Uterus (tissue), 4 donors: ENCODE measurements around the gene ERF. TPM values are rescaled to one million over a fixed set of nuclear protein-coding genes. Genes with fewer than 3 reads are reported as not detected.
A peak's percentile ranks its signal among the peaks of the same experiment; 100 is the strongest.

ENCODE experiments used
- DNase-seq, 2 donors: peaks; one replicate each; pipeline ENCODE4 v3.0.0-alpha.2; 2019 to 2020
- H3K27ac ChIP-seq, 2 donors: fragments of 200-600 bp; sonication (generic); 1 replicate in 1 of 2; 2 replicates in 1 of 2; pipeline ENCODE4 v1.5.1; 2016 to 2018
- H3K27me3 ChIP-seq, 2 donors: fragments of 200-600 bp; sonication (generic); one replicate each; pipeline ENCODE4 v1.5.1; 2018 to 2019; ENCODE audit warnings: control low read depth in 1 of 2
- H3K36me3 ChIP-seq, 2 donors: fragments of 200-600 bp; sonication (generic); one replicate each; pipeline ENCODE4 v1.5.1; 2019; ENCODE audit warnings: control low read depth in 1 of 2
- H3K4me1 ChIP-seq, 2 donors: fragments of 200-600 bp; sonication (generic); one replicate each; pipeline ENCODE4 v1.5.1; 2018 to 2019; ENCODE audit warnings: control low read depth in 1 of 2
- H3K4me3 ChIP-seq, 2 donors: fragments of 200-600 bp; sonication (generic); 1 replicate in 1 of 2; 2 replicates in 1 of 2; pipeline ENCODE4 v1.5.1; 2018 to 2019; ENCODE audit warnings: mild to moderate bottlenecking in 1 of 2
- H3K9me3 ChIP-seq, 2 donors: fragments of 200-600 bp; sonication (generic); one replicate each; pipeline ENCODE4 v1.5.1; 2019; ENCODE audit warnings: control low read depth in 1 of 2
- CTCF ChIP-seq, 4 experiments: fragments of 200-600 bp in 2 of 4; fragments of 450-650 bp in 2 of 4; sonication (generic) in 2 of 4; IDR thresholded peaks; one replicate each; pipeline ENCODE4 v1.5.1; 2016 to 2019; ENCODE audit warnings: antibody characterized with exemption in 4 of 4, mild to moderate bottlenecking in 2 of 4, moderate library complexity in 1 of 4
- POLR2A ChIP-seq, 2 donors: fragments of 450-650 bp; IDR thresholded peaks; one replicate each; pipeline ENCODE4 v1.6.1; 2016; ENCODE audit warnings: antibody characterized with exemption in 2 of 2, mild to moderate bottlenecking in 1 of 2, moderate library complexity in 1 of 2
- intact Hi-C: fragments of 100-400 bp; cut with DNase I; formaldehyde crosslinking; loops from one replicate; pipeline ENCODE4 v1.15.1; 2023; ENCODE audit warnings: low total_unique reads
- total RNA-seq, 4 donors: library from RNA; depleted of rRNA in 3 of 4; stranded (reverse); fragments of >200 nt in 3 of 4; gene quantifications; one replicate each; pipeline versions ENCODE4 v1.1.0 to v1.2.4, GENCODE V29; 2014 to 2023
- donor health status: DM: yes; HTN: yes; CAD: no.

The ERF gene
- total RNA-seq, 4 donors from 2014 or later: 14.1 to 141 (median 42.9) TPM

GRCh38 chr19:42279155-42279901 is 24.4 kb upstream of the ERF start:
- no peak for DNase-seq
- intact Hi-C loops: no loop called here
- H3K4me1 ChIP-seq: peaks cover 6 to 43% of the 10 kb centered on the region in 2 donors

DNA sequence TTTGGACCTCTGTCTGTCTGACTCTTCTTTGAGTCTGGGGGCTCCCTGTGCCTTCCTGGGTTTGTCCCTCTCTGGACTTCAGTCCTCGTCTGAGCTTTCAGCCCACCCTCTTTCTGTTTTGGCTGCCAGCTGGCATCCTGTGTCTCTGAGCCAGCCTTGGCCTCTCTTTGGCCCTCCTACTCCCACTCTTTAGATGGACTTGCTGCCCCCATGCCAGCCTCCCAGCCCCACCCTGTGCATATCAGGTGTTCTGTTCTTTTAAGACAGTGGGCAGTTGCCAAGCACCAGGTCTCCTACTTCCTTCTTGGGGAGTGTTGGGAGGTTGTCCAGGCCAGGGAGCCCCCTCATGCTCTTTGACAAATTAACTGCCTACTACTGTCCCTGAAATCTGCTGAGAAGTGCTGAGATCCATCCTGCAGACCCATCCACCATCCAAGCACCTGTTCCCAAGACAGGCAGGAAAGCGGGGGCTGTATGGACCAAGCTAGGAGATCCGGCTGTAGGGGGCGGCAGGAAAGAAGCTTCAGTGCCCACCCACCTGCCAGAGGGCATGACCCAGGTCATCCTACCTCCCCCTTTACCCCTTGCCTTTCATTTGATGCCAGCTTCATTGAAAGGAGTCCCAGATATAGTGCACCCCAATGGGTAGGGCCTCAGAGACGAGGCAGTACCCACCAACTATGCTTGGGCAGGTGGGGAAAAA is 23.7 kb upstream of the ERF start:
- Histone ChIP-seq H3K27ac (peak overlapping the region; percentile 97), H3K4me3 (no peak overlapping the region), H3K27me3 (no peaks in the 10 kb centered on the region), H3K4me1 (peaks cover 6 to 43% of the 10 kb centered on the region in 2 donors), H3K36me3 (no peaks in the 10 kb centered on the region), H3K9me3 (no peaks in the 10 kb centered on the region)
- peak; percentile 35 to 41 for DNase-seq
- TF ChIP-seq CTCF (IDR thresholded peaks at IDR 0.05) (no peak), POLR2A (IDR thresholded peaks at IDR 0.05) (no peak)
- intact Hi-C loops: no loop called here

More at GRCh38 chr19:42279155-42279901, 24.4 kb upstream of the ERF start:
- H3K4me3 ChIP-seq: peak overlapping the region; percentile 58 to 87
- no peaks in the 10 kb centered on the region for H3K27me3 ChIP-seq
- H3K36me3 ChIP-seq: no peaks in the 10 kb centered on the region
- no peaks in the 10 kb centered on the region for H3K9me3 ChIP-seq
- TF ChIP-seq CTCF (IDR thresholded peaks at IDR 0.05) (no peak), POLR2A (IDR thresholded peaks at IDR 0.05) (no peak)
- H3K27ac ChIP-seq: peak overlapping the region; percentile 97

- DNase-seq: peak; percentile 20 to 25
- no peak overlapping the region for H3K4me3 ChIP-seq
- H3K9me3 ChIP-seq: no peaks in the 10 kb centered on the region
- intact Hi-C loops: no loop called here
- TF ChIP-seq CTCF (IDR thresholded peaks at IDR 0.05) (no peak), POLR2A (IDR thresholded peaks at IDR 0.05) (no peak)
- H3K27me3 ChIP-seq: no peaks in the 10 kb centered on the region
- H3K27ac ChIP-seq: peak overlapping the region; percentile 97
- H3K36me3 ChIP-seq: no peaks in the 10 kb centered on the region
- H3K4me1 ChIP-seq: peaks cover 5 to 39% of the 10 kb centered on the region in 2 donors
Measured at GRCh38 chr19:42277821-42278451, 23.0 kb upstream of the ERF start.

- Histone ChIP-seq H3K36me3 (no peaks in the 10 kb centered on the region), H3K4me1 (peaks cover 0 to 31% of the 10 kb centered on the region in 2 donors), H3K27ac (peak overlapping the region; percentile 97), H3K4me3 (no peak overlapping the region), H3K27me3 (no peaks in the 10 kb centered on the region), H3K9me3 (no peaks in the 10 kb centered on the region)
- no peak for TF ChIP-seq CTCF (IDR thresholded peaks at IDR 0.05)
- no peak for TF ChIP-seq POLR2A (IDR thresholded peaks at IDR 0.05)
- intact Hi-C loops: no loop called here
- DNase-seq: no peak
Measured at GRCh38 chr19:42276821-42277220, 21.9 kb upstream of the ERF start.

DNA sequence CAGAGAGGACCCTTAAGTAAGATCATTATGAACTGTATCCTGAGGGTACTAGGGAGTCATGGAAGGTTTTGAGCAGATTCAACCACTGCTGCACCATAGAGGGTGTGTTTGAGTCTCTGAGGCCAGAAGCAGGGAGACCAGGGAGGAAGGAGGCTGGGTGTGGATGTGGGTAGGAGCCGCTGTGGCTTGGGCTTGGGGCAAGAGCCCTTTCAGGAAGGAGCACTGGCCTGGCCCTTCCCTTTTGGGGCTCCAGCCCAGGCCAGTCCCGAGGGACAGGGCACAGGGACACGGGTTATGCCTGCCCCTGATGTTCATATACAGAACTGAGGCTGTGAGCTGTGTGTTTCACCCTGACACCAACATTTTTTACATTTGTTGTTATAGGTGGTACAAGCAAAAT is 21.4 kb upstream of the ERF start:
- Histone ChIP-seq H3K27me3 (no peaks in the 10 kb centered on the region), H3K9me3 (no peaks in the 10 kb centered on the region), H3K4me1 (peaks cover 0 to 28% of the 10 kb centered on the region in 2 donors), H3K4me3 (no peak overlapping the region), H3K27ac (peak overlapping the region in 1 of 2 donors; percentile 97), H3K36me3 (no peaks in the 10 kb centered on the region)
- no peak for DNase-seq
- intact Hi-C loops: no loop called here
- TF ChIP-seq CTCF (IDR thresholded peaks at IDR 0.05) (no peak), POLR2A (IDR thresholded peaks at IDR 0.05) (no peak)
